HL-60/S4 treated with phorbol 12-myristate 13-acetate at 8.2 ng/mL for 4 days and 3 days (cell line): ENCODE data around the gene SUGP1.

Experiments
- in situ Hi-C: fragments of 300-500 bp; cut with MboI; formaldehyde crosslinking; loops from 2 replicates; pipeline ENCODE4 v1.15.0; 2022; ENCODE audit warnings: low sequenced_read_pairs

The SUGP1 gene

GRCh38 chr19:19236173-19236572, 84.1 kb downstream of the SUGP1 start:
- in situ Hi-C loops, result no loop called here

GRCh38 chr19:19234220-19234816, 86.0 kb downstream of the SUGP1 start:
- in situ Hi-C loops, result no loop called here

- in situ Hi-C loops, result no loop called here
These were observed 88.0 kb downstream of the SUGP1 start for GRCh38 chr19:19232261-19232721.

DNA sequence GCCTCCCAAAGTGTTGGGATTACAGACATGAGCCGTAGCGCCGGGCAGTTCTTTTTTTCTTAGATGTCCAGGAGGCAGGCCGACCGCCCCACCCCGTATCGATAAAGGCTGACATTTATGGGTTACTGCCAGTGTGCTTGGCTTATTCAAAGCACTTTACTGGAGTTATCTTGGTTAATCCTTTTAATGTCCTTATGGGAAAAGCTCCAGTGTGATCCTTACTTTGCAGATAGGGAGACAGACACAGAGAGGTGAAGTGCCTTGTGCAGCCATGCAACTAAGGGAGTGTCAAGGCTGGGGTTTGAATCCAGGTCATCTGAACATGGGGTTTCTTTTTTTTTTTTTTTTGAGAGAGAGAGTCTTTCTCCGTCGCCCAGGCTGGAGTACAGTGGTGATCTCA, 89.3 kb downstream of the SUGP1 start:
- in situ Hi-C loops, result no loop called here

- in situ Hi-C loops, result no loop called here
These were observed 90.6 kb downstream of the SUGP1 start for GRCh38 chr19:19229701-19230100.

- in situ Hi-C loops, result no loop called here
These were observed 93.1 kb downstream of the SUGP1 start for GRCh38 chr19:19227217-19227616.

GRCh38 chr19:19226663-19227062, 93.6 kb downstream of the SUGP1 start:
- in situ Hi-C loops, result no loop called here

DNA sequence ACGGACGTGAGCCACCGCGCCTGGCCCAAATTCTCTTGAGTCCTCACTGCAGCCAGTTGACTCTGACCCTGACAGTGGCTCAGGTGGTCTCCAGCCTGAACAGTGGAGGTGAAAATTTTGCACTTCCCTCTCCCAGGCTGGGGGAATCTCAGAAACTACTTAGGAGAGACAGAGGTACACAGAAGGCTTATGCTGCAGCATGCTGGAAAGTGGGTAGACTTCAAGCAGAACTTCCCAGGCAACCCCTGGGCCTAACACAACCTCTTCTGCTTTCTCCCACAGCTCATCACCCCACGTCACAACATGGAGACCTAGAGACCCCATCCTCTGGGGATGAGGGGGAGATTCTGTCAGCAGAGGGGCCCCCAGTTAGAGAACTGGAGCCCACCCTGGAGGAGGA, 94.1 kb downstream of the SUGP1 start:
- in situ Hi-C loops, result no loop called here
